GM12872 (cell line): Measurements from ENCODE around the gene NR5A1.

ENCODE experiments used
- TF ChIP-seq, protein P1 (sequence below): IDR thresholded peaks from 3 replicates; pipeline ENCODE4 v1.5.1; 2011; ENCODE audit warnings: low read depth, mild to moderate bottlenecking, low read length, moderate library complexity; ENCODE audit not compliant: insufficient read depth

The NR5A1 gene

DNA sequence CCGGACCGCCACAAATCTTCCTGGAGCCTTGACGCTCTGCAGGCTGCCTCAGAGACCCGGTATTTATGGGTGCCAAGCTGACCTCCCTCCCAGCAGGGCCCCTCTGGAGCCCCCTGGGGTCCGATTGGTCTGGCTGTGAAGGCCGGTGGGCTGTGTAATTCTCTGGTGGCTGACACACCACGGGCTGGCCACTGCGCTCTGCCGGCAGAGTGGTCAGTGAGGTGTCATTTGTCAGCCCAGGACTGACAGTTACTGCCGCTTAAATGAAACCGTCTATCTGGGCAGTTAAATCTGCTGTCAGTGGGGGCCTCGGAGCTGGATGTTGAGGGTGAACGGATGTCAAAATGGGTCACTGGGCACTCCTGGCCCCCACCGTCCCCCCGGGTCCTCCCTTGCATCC is 10.7 kb downstream of the NR5A1 start:
- TF ChIP-seq, protein P1, sequence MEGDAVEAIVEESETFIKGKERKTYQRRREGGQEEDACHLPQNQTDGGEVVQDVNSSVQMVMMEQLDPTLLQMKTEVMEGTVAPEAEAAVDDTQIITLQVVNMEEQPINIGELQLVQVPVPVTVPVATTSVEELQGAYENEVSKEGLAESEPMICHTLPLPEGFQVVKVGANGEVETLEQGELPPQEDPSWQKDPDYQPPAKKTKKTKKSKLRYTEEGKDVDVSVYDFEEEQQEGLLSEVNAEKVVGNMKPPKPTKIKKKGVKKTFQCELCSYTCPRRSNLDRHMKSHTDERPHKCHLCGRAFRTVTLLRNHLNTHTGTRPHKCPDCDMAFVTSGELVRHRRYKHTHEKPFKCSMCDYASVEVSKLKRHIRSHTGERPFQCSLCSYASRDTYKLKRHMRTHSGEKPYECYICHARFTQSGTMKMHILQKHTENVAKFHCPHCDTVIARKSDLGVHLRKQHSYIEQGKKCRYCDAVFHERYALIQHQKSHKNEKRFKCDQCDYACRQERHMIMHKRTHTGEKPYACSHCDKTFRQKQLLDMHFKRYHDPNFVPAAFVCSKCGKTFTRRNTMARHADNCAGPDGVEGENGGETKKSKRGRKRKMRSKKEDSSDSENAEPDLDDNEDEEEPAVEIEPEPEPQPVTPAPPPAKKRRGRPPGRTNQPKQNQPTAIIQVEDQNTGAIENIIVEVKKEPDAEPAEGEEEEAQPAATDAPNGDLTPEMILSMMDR: no peak

DNA sequence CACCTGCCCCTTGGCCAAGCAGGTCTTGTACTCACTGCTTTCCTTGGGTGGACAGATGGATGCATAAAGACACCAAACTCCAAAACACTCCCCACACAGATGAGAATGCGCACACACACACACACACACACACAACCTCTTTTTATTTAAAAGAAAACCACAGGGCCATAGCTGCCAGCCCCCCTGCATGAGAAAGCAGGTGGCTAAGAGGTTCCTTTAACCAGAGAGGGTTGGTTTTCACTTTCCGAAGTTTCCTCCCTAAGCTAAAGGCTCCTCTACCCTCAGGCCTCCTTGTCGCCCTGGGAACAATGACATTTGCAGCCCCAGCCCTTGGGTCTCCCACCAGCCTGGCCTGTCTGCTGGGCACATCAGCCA is 11.1 kb downstream of the NR5A1 start:
- TF ChIP-seq, protein P1: no peak

DNA sequence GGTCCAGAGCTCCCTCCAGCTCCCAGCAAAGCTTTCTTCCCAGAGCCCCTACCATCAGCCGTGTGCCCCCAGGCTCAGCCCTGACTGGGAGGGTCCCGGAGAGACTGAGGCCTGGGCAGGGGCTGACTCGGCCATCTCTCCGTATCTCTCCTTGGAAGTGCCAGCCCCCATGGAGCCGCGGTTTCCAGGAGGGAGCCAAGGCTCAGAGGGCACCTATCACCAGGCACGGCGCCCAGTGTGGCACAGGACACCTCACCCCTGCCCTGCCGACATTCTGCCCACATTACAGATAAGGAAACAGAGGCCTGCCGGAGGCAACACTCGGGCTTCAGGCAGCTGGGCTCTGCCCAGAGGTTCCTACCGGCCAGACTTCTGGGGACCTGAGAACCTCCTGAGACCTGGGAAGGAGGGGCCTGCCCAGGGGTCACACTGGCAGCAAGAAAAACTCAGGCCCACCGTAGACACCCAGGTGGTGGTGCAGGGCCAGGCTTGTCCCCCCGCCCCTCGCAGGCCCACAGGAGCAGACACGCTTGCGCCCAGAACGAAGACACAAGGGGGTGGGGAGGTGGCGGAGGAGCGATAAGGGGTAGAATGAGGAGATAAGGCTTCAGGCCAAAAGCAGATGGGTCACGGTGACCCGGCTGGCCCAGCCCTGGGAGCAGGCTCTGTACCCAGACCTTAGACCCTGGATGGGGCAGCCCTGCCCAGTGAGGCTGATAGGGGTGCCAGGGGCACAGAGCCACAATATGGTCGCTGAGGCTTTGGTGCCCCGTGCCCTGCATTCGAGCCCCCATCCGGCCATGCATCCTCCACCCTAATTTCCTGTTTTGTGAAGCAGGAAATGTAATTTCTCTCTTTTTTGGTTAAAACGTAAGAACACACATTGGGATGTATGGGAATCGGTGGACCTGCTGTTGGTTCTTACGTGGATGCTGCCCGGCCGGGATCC is 11.8 kb downstream of the NR5A1 start:
- TF ChIP-seq, protein P1: no peak

DNA sequence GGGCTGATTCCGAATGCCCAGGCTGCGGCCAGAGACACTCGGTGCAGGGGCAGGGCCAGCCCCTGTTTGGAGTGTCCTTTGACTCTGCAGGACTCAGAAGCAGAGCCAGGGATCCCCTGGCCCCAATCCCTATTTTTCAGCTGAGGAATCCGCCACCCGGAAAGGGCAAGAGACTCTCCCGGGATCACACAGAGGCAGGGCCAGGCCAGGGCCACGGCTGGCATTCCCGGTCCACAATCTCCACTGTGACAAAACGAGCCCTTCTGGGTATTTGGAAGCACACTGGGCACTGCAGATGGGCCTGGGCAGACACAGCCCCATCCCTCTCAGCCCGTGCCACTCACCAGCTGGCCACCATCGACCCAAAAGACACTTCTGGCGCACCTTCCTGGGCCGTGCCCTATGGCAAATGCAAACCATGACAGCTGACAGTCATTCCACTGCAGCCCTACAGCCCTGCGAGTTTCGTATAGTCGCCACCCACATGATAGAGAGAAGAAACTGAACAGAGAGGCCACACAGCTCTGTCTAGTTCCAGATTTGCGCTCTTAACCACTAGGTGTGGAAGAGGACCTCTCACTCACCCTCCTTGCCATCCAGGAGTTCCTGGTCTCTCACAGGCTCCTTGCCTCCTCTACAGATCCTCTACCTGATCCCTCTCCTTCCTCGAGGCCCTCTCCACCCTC is 13.3 kb downstream of the NR5A1 start:
- TF ChIP-seq, protein P1: no peak

GRCh38 chr9:124493218-124493617 is 14.0 kb downstream of the NR5A1 start:
- TF ChIP-seq, protein P1: no peak

DNA sequence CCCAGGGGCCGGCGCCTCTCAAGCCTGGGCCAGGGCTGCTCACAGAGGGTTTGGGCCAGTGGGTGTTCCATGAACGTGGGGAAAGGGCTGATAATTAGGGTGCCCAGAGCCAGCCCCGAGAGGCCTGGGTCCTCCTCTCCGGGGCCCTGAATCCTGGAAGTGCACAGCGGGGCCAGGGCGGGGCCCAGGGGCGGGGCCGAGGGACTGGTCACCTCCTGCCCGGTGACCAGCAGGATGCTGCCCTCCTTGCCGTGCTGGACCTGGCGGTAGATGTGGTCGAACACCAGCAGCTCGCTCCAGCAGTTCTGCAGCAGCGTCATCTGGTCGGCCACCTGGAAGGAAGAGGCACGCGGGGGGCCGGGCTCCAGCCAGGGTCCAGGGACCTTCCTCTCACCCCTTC is 14.4 kb downstream of the NR5A1 start:
- TF ChIP-seq, protein P1: no peak
